ENCODE data around the gene SORCS3.

Gene SORCS3

GRCh38 chr10:105161149-105161548 lies 520.1 kb downstream of the SORCS3 start:
- Histone ChIP-seq H3K27ac (ENCODE audit: low read depth, low read length) (no peak overlapping the region), H3K4me3 (ENCODE audit: low read depth in 1 of 2, low read length in 2 of 2) (no peak overlapping the region), H3K9me3 (ENCODE audit: low read length) (no peaks in the 10 kb centered on the region), H3K27me3 (ENCODE audit: control insufficient read depth in 1 of 2, insufficient read depth in 2 of 2, low read length in 2 of 2) (no peaks in the 10 kb centered on the region), H3K4me1 (ENCODE audit: insufficient read depth, low read length) (no peaks in the 10 kb centered on the region), H3K9ac (ENCODE audit: low read length) (no peak overlapping the region), H3K36me3 (ENCODE audit: insufficient read depth, low read length) (no peaks in the 10 kb centered on the region)

- Histone ChIP-seq H3K9ac (ENCODE audit: low read length) (no peak overlapping the region), H3K27me3 (ENCODE audit: control insufficient read depth in 1 of 2, insufficient read depth in 2 of 2, low read length in 2 of 2) (no peaks in the 10 kb centered on the region), H3K4me1 (ENCODE audit: insufficient read depth, low read length) (no peaks in the 10 kb centered on the region), H3K4me3 (ENCODE audit: low read depth in 1 of 2, low read length in 2 of 2) (no peak overlapping the region), H3K27ac (ENCODE audit: low read depth, low read length) (no peak overlapping the region), H3K36me3 (ENCODE audit: insufficient read depth, low read length) (no peaks in the 10 kb centered on the region), H3K9me3 (ENCODE audit: low read length) (no peaks in the 10 kb centered on the region)
Observed at GRCh38 chr10:105161767-105162166, 520.7 kb downstream of the SORCS3 start.

- H3K36me3 ChIP-seq (ENCODE audit: insufficient read depth, low read length), result no peaks in the 10 kb centered on the region
- H3K4me1 ChIP-seq (ENCODE audit: insufficient read depth, low read length), result no peaks in the 10 kb centered on the region
- H3K27ac ChIP-seq (ENCODE audit: low read depth, low read length), result no peak overlapping the region
- no peaks in the 10 kb centered on the region for H3K27me3 ChIP-seq (ENCODE audit: control insufficient read depth in 1 of 2, insufficient read depth in 2 of 2, low read length in 2 of 2)
- no peak overlapping the region for H3K9ac ChIP-seq (ENCODE audit: low read length)
- H3K9me3 ChIP-seq (ENCODE audit: low read length), result no peaks in the 10 kb centered on the region
- no peak overlapping the region for H3K4me3 ChIP-seq (ENCODE audit: low read depth in 1 of 2, low read length in 2 of 2)
Observed at GRCh38 chr10:105170521-105170920, 529.4 kb downstream of the SORCS3 start.

- Histone ChIP-seq H3K4me3 (ENCODE audit: low read depth in 1 of 2, low read length in 2 of 2) (no peak overlapping the region), H3K27ac (ENCODE audit: low read depth, low read length) (no peak overlapping the region), H3K27me3 (ENCODE audit: control insufficient read depth in 1 of 2, insufficient read depth in 2 of 2, low read length in 2 of 2) (no peaks in the 10 kb centered on the region), H3K4me1 (ENCODE audit: insufficient read depth, low read length) (no peaks in the 10 kb centered on the region), H3K9me3 (ENCODE audit: low read length) (no peaks in the 10 kb centered on the region), H3K9ac (ENCODE audit: low read length) (no peak overlapping the region), H3K36me3 (ENCODE audit: insufficient read depth, low read length) (no peaks in the 10 kb centered on the region)
Observed at GRCh38 chr10:105171945-105172344, 530.9 kb downstream of the SORCS3 start.

GRCh38 chr10:105181626-105182025 lies 540.5 kb downstream of the SORCS3 start:
- no peaks in the 10 kb centered on the region for H3K27me3 ChIP-seq (ENCODE audit: control insufficient read depth in 1 of 2, insufficient read depth in 2 of 2, low read length in 2 of 2)
- H3K4me1 ChIP-seq (ENCODE audit: insufficient read depth, low read length), result no peaks in the 10 kb centered on the region
- no peaks in the 10 kb centered on the region for H3K9me3 ChIP-seq (ENCODE audit: low read length)
- no peak overlapping the region for H3K4me3 ChIP-seq (ENCODE audit: low read depth in 1 of 2, low read length in 2 of 2)
- no peak overlapping the region for H3K9ac ChIP-seq (ENCODE audit: low read length)
- no peak overlapping the region for H3K27ac ChIP-seq (ENCODE audit: low read depth, low read length)
- no peaks in the 10 kb centered on the region for H3K36me3 ChIP-seq (ENCODE audit: insufficient read depth, low read length)

- Histone ChIP-seq H3K27me3 (ENCODE audit: control insufficient read depth in 1 of 2, insufficient read depth in 2 of 2, low read length in 2 of 2) (no peaks in the 10 kb centered on the region), H3K4me3 (ENCODE audit: low read depth in 1 of 2, low read length in 2 of 2) (no peak overlapping the region), H3K27ac (ENCODE audit: low read depth, low read length) (no peak overlapping the region), H3K9me3 (ENCODE audit: low read length) (no peaks in the 10 kb centered on the region), H3K4me1 (ENCODE audit: insufficient read depth, low read length) (no peaks in the 10 kb centered on the region), H3K9ac (ENCODE audit: low read length) (no peak overlapping the region), H3K36me3 (ENCODE audit: insufficient read depth, low read length) (no peaks in the 10 kb centered on the region)
Observed at GRCh38 chr10:105183536-105183935, 542.4 kb downstream of the SORCS3 start.

- no peaks in the 10 kb centered on the region for H3K9me3 ChIP-seq (ENCODE audit: low read length)
- H3K4me3 ChIP-seq (ENCODE audit: low read depth in 1 of 2, low read length in 2 of 2), result no peak overlapping the region
- no peaks in the 10 kb centered on the region for H3K36me3 ChIP-seq (ENCODE audit: insufficient read depth, low read length)
- no peaks in the 10 kb centered on the region for H3K27me3 ChIP-seq (ENCODE audit: control insufficient read depth in 1 of 2, insufficient read depth in 2 of 2, low read length in 2 of 2)
- no peak overlapping the region for H3K9ac ChIP-seq (ENCODE audit: low read length)
- no peaks in the 10 kb centered on the region for H3K4me1 ChIP-seq (ENCODE audit: insufficient read depth, low read length)
- H3K27ac ChIP-seq (ENCODE audit: low read depth, low read length), result no peak overlapping the region
Observed at GRCh38 chr10:105185161-105185560, 544.1 kb downstream of the SORCS3 start.

- Histone ChIP-seq H3K27ac (ENCODE audit: low read depth, low read length) (no peak overlapping the region), H3K4me1 (ENCODE audit: insufficient read depth, low read length) (no peaks in the 10 kb centered on the region), H3K9me3 (ENCODE audit: low read length) (no peaks in the 10 kb centered on the region), H3K27me3 (ENCODE audit: control insufficient read depth in 1 of 2, insufficient read depth in 2 of 2, low read length in 2 of 2) (no peaks in the 10 kb centered on the region), H3K9ac (ENCODE audit: low read length) (no peak overlapping the region), H3K36me3 (ENCODE audit: insufficient read depth, low read length) (no peaks in the 10 kb centered on the region), H3K4me3 (ENCODE audit: low read depth in 1 of 2, low read length in 2 of 2) (no peak overlapping the region)
Observed at GRCh38 chr10:105187243-105187642, 546.2 kb downstream of the SORCS3 start.

- Histone ChIP-seq H3K27me3 (ENCODE audit: control insufficient read depth in 1 of 2, insufficient read depth in 2 of 2, low read length in 2 of 2) (no peaks in the 10 kb centered on the region), H3K27ac (ENCODE audit: low read depth, low read length) (no peak overlapping the region)
Observed at GRCh38 chr10:105188737-105189462, 547.8 kb downstream of the SORCS3 start.

GRCh38 chr10:105189463-105189800 lies 548.3 kb downstream of the SORCS3 start:
- no peak overlapping the region for H3K27ac ChIP-seq (ENCODE audit: low read depth, low read length)
- H3K4me1 ChIP-seq (ENCODE audit: insufficient read depth, low read length), result no peaks in the 10 kb centered on the region

More at GRCh38 chr10:105188737-105189462, 547.8 kb downstream of the SORCS3 start:
- H3K4me1 ChIP-seq (ENCODE audit: insufficient read depth, low read length), result no peaks in the 10 kb centered on the region
- H3K9me3 ChIP-seq (ENCODE audit: low read length), result no peaks in the 10 kb centered on the region
- no peaks in the 10 kb centered on the region for H3K36me3 ChIP-seq (ENCODE audit: insufficient read depth, low read length)
- H3K9ac ChIP-seq (ENCODE audit: low read length), result no peak overlapping the region
- H3K4me3 ChIP-seq (ENCODE audit: low read depth in 1 of 2, low read length in 2 of 2), result no peak overlapping the region

GRCh38 chr10:105192146-105192545 lies 551.1 kb downstream of the SORCS3 start:
- Histone ChIP-seq H3K4me1 (ENCODE audit: insufficient read depth, low read length) (no peaks in the 10 kb centered on the region), H3K27ac (ENCODE audit: low read depth, low read length) (no peak overlapping the region), H3K27me3 (ENCODE audit: control insufficient read depth in 1 of 2, insufficient read depth in 2 of 2, low read length in 2 of 2) (no peaks in the 10 kb centered on the region), H3K9me3 (ENCODE audit: low read length) (no peaks in the 10 kb centered on the region), H3K4me3 (ENCODE audit: low read depth in 1 of 2, low read length in 2 of 2) (no peak overlapping the region), H3K9ac (ENCODE audit: low read length) (no peak overlapping the region), H3K36me3 (ENCODE audit: insufficient read depth, low read length) (no peaks in the 10 kb centered on the region)

More at GRCh38 chr10:105189463-105189800, 548.3 kb downstream of the SORCS3 start:
- no peaks in the 10 kb centered on the region for H3K27me3 ChIP-seq (ENCODE audit: control insufficient read depth in 1 of 2, insufficient read depth in 2 of 2, low read length in 2 of 2)
- no peak overlapping the region for H3K9ac ChIP-seq (ENCODE audit: low read length)
- H3K9me3 ChIP-seq (ENCODE audit: low read length), result no peaks in the 10 kb centered on the region
- H3K4me3 ChIP-seq (ENCODE audit: low read depth in 1 of 2, low read length in 2 of 2), result no peak overlapping the region
- H3K36me3 ChIP-seq (ENCODE audit: insufficient read depth, low read length), result no peaks in the 10 kb centered on the region

GRCh38 chr10:105192861-105193260 lies 551.8 kb downstream of the SORCS3 start:
- no peaks in the 10 kb centered on the region for H3K4me1 ChIP-seq (ENCODE audit: insufficient read depth, low read length)
- no peak overlapping the region for H3K4me3 ChIP-seq (ENCODE audit: low read depth in 1 of 2, low read length in 2 of 2)
- H3K27me3 ChIP-seq (ENCODE audit: control insufficient read depth in 1 of 2, insufficient read depth in 2 of 2, low read length in 2 of 2), result no peaks in the 10 kb centered on the region
- no peaks in the 10 kb centered on the region for H3K9me3 ChIP-seq (ENCODE audit: low read length)
- H3K27ac ChIP-seq (ENCODE audit: low read depth, low read length), result no peak overlapping the region
- H3K9ac ChIP-seq (ENCODE audit: low read length), result no peak overlapping the region
- H3K36me3 ChIP-seq (ENCODE audit: insufficient read depth, low read length), result no peaks in the 10 kb centered on the region

All from muscle layer of colon (tissue), 2 donors.